Measurements from ENCODE around the gene KRTAP10-10.
"Not testable (repeated sequence)": the region's sequence is repeated elsewhere in the genome, so short reads cannot be mapped to it uniquely, and the experiment has no call there.

Gene KRTAP10-10, protein sequence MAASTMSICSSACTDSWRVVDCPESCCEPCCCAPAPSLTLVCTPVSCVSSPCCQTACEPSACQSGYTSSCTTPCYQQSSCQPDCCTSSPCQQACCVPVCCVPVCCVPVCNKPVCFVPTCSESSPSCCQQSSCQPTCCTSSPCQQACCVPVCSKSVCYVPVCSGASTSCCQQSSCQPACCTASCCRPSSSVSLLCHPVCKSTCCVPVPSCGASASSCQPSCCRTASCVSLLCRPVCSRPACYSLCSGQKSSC

DNA sequence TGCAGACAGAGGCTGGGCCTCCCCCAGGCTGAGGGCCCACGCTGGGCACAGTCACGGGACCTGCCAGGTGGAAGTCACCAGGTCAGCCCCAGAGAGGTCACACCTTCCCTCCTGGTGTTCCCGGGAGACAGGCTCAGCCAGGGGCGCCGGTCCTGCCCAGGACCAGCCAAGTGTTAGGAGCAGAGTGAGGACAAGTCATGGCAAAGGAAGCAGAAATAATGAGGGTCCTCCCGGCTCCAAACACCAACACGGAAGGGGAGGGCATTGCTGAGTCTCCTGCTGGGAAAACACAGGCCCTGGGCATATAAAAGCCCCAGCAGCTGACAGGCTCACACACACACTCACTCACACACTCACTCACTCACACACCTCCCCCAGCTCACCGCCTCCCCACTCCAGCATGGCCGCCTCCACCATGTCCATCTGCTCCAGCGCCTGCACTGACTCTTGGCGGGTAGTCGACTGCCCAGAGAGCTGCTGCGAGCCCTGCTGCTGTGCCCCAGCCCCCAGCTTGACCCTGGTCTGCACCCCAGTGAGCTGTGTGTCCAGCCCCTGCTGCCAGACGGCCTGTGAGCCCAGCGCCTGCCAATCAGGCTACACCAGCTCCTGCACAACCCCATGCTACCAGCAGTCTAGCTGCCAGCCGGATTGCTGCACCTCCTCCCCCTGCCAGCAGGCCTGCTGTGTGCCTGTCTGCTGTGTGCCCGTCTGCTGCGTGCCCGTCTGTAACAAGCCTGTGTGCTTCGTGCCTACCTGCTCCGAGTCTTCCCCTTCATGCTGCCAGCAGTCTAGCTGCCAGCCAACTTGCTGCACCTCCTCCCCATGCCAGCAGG lies at the start of gene KRTAP10-10:
TSS of gene KRTAP10-10 (plus strand) at position 339 of the 833 bp plus-strand sequence. CDS start at position 401, 62 bp downstream.
- DNase-seq, result no peak

DNA sequence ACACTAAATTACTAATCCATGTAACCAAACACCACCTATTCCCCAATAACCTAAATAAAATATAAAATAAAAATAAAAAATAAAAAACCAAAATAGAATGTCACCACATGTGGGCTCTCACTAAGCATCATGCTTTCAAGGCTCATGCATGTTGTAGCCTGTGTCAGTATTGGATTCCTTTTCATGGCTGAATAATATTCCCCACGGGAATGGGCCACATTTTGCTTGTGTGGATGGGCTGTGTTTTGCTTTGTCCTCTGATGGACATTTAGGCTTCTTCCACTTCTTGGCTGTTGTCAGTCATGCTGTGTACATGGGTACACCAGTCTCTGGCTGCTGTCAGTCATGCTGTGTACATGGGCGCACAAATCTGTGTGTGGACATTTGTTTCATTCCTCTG lies 48.1 kb upstream of the KRTAP10-10 start:
- no peak for DNase-seq

DNA sequence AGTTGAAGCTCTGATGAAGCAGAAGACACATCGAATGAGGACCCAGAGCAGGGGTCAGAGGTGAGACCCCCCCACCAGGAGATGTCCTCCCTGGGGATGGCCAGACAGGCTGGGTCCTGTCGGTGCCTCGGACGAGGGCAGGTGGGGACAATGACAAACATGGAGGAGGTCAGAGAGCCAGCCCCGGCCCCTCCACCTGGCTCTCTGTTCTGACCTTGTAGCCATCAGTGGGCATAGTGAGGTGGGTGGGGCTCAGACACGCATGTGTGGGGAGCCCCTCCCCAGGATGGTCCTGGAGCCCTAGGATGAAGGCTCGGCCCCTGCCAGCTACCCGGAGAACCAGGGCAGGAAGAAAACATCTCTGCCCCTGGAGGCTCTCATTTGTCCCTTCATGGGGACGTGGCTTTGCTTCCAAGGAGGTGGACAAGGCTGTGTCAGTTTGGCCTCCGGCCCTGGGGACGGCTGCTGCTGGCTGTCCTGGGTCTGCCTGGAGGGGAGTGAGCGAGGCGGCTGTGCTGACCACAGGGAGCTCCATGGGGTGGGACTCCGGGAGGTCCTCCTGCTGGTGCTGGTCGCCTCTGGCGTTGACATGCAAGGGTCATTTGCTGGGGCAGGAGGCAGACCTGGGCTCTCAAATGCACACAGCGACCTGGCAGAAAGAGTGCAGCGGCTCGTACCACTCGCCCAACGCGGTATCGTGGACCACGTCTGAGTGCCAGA lies 47.4 kb upstream of the KRTAP10-10 start:
- no peak for DNase-seq

DNA sequence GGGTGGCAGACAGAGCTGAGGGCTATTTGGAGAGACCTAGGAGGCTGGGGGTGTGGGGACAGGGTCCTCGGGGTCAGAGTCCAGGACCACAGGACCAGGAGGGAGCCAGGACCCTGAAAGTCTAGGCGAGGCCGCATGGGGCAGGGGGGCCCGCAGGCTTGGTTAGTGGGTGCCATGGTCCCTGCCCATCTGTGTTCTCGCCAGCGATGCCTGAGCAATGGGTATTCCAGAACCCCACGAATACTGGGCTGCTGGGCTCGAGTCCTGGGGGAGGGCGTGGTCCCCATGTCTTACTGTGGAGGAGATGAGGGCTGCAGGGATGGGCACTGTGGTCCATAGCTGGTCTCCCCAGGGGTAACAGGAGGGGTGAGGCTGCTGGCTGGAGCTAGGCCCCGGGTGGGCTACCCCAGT lies 46.8 kb upstream of the KRTAP10-10 start:
- no peak for DNase-seq

DNA sequence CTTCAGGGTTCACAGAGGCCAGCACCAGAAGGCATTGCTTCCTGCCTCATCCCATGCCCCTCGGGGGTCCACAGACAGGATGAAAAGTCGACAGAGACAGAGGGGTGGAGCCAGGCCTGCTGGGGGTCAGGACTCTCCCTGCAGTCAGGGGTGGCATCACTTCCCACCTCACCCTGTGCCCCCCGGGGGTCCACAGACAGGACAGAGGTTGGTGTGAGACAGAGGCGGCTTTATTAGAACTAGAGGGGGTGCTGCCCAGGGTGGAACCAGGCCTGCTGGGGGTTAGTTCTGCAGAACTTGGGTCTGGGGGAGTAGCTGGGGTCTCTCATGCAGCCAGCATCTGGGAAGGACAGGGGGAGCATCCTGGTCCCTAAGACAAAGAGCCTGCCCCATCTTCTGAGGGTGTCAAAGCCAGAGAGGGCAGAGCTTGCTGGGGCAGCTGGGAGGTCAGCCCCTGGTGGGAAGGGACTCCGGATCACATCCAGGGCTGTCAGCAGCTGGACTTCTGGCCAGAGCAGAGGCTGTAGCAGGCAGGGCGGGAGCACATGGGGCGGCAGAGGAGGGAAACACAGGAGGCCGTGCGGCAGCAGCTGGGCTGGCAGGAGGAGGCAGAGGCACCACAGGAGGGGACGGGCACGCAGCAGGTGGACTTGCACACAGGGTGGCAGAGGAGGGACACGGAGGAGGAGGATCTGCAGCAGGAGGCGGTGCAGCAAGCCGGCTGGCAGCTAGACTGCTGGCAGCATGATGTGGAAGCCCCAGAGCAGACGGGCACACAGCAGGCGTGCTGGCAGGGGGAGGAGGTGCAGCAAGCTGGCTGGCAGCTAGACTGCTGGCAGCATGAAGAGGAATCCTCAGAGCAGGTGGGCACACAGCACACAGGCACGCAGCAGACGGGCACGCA lies 46.0 kb upstream of the KRTAP10-10 start:
- DNase-seq, result not testable (repeated sequence)

DNA sequence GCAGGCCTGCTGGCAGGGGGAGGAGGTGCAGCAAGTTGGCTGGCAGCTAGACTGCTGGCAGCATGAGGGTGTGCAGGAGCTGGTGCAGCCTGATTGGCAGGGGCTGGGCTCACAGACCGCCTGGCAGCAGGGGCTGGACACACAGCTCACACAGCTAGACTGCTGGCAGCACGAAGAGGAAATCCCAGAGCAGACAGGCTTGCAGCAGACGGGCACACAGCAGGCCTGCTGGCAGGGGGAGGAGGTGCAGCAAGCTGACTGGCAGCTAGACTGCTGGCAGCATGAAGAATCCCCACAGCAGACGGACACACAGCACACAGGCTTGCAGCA lies 45.4 kb upstream of the KRTAP10-10 start:
- not testable (repeated sequence) for DNase-seq

DNA sequence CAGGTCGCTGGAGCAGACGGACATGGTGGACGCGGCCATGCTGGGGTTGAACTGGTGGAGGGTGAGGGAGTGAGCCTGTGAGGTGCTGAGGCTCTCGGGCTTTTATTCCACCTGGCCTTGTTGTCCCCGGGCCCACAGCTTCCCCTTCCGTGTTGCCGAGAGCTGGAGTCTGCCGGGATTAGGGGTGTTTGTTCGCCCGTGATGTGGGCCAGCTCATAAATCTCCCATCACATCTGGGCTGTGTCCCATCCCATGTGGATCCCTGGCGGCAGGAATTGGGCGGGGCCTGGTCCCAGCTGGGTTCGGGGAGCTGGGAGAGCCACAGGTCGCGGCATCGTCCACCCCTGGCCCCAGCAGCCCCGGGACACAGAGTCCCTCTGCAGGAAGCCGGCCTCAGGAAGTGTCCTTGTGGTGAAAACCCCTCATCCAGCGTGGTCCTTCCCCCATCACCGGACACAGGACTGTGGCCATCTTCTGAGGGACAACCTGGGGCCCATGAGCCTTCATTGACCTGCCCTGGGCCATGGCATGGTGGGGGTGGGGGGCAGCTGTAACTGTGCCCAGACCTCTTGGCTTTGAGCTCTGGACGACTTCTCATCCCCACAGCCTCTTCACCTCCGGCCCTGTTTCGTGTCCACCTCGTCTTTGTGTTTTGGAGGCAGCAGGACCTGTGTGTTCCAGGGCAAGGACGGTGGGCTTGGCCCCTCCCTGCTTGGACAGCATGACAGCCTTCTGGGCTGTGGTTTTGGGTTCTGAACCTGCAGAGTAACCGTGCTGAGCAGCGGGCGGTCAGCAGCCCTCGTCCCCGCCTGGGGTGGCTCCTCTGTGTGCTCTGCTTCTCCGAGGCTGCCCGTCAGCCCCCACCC lies 44.5 kb upstream of the KRTAP10-10 start, which contains the start of gene KRTAP10-6:
TSS of gene KRTAP10-6 (minus strand) at position 60 of the 866 bp plus-strand sequence. CDS start at position 39, 21 bp downstream.
- no peak for DNase-seq

GRCh38 chr21:44593598-44594405 lies 43.4 kb upstream of the KRTAP10-10 start:
- no peak for DNase-seq

DNA sequence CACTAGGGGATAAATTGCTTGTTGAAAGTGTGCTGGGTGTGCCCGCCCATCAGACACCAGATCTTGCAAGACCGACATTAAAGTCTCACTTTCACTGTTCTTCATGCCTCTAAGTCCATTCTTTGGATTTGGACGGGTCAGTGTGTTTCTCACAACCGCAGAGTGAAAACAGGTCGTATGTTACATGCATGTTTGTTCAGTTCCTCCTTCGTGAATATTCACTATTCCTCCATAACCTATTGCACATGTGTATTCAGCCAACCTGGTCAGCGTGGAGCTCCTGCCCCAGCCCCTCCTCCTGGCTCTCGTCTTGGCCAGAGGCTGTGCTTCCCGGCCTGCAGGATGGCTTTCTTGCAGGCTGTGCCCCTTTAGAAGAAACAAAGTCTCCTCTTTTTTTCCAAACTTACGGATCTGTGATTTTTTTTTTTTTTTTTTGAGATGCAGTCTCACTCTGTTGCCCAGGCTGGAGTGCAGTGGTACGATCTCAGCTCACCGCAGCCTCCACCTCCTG lies 42.7 kb upstream of the KRTAP10-10 start:
- DNase-seq, result no peak

- no peak for DNase-seq
Measured at GRCh38 chr21:44595524-44595923, 41.6 kb upstream of the KRTAP10-10 start.

- DNase-seq, result no peak
Measured at GRCh38 chr21:44596068-44596725, 41.0 kb upstream of the KRTAP10-10 start.

GRCh38 chr21:44598061-44598460 lies 39.1 kb upstream of the KRTAP10-10 start:
- DNase-seq, result no peak

DNA sequence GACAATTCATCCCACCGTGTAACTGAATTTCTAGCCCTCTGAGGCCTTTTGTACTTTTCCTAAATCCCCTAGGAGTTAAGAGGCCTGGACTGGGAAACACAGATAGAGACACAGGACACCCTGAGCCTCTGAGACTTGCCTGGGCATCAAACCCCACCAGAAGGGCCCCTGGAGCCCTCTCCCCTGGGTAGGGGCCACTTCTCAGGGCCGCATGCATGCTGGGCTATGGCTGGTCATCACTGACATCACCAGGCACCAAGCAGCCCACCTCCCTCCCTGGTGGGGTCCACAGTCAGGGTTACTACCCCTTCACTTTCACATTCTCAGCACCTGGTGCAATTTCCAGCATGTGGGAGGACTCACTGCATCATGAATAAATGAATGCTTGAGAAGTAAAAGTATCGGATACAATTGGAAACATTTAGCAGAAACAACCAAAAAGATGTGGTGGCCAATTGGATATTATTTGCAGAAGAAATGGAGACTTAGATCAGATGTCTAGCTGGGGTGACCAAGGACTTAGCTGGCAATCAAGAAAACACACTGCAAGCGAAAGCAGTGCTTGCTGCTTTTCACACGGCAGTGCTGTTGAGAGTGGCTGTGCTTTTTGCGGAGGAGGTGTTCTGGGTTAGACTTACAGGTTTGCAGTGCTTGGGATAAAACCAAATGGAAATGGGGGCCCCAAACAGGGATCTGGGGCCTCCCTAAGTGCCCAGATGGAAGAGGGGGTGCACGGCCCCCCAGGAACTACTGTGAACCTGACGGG lies 37.7 kb upstream of the KRTAP10-10 start:
- no peak for DNase-seq

DNA sequence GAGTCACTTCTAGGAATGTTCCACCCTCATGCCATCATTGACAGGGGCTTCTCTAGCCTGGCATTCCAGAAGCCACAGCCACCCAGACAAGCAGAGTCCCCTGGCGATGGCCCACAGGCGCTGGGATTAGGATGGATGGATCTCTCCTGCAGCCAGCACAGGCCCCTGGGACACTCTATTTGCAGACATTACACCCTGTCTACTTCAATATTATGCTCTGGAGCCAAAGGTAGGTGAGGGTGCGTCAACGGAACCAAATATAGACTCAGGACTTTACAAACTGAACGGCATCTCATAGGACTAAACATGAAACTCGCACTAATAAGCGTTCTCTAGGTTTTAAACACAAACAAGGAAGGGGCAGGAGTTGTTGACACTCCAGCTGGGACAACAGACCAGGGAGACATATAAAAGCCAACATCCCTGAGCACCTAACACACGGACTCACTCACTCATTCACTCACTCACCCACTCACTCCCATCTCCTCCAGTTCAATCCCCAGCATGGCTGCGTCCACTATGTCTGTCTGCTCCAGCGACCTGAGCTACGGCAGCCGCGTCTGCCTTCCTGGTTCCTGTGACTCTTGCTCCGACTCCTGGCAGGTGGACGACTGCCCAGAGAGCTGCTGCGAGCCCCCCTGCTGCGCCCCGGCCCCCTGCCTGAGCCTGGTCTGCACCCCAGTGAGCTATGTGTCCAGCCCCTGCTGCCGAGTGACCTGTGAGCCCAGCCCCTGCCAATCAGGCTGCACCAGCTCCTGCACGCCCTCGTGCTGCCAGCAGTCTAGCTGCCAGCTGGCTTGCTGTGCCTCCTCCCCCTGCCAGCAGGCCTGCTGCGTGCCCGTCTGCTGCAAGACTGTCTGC lies 36.8 kb upstream of the KRTAP10-10 start, which contains the start of gene KRTAP10-7:
TSS of gene KRTAP10-7 (plus strand) at position 480 of the 861 bp plus-strand sequence. CDS start at position 505, 25 bp downstream.
- not testable (repeated sequence) for DNase-seq

GRCh38 chr21:44601091-44601490 lies 36.1 kb upstream of the KRTAP10-10 start:
- not testable (repeated sequence) for DNase-seq

DNA sequence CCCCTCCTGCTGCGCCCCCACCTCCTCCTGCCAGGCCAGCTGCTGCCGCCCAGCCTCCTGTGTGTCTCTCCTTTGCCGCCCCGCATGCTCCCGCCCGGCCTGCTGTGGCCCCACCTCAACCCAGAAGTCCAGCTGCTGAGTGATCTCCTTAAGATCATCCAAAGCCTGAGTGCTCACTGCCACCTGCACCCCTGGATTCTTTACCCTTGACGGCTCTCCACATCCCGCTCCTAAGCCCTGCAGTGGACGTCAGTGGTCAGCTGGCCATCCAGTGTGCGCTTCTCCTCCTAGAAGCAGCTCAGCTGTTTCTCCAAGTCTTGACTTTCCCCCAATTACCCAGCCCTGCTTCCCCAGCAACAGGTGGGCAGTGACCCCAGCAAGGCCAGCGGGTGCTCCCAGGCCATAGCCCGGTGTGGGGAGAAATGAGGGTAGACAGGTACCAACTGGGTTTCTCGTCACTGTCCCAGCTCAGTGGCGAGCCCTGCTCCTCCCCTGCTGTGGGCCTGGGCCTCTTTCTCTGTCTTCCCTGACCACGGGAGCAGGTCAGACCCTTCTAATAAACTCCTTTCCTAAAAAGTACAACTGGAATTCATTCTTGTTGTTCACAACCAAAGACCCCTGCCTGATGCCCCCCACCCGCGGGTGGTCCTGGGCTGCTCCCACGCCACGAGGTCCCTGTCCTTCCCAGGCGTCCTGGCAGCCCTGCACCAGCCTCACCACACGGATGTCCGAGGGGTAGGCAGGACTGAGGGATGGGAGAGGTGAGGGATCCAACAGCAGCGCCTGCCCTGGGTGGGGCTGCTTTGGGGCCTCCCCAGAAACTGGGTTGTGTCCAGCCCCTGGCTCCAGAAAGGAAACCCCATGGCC lies 35.3 kb upstream of the KRTAP10-10 start:
- DNase-seq, result no peak

DNA sequence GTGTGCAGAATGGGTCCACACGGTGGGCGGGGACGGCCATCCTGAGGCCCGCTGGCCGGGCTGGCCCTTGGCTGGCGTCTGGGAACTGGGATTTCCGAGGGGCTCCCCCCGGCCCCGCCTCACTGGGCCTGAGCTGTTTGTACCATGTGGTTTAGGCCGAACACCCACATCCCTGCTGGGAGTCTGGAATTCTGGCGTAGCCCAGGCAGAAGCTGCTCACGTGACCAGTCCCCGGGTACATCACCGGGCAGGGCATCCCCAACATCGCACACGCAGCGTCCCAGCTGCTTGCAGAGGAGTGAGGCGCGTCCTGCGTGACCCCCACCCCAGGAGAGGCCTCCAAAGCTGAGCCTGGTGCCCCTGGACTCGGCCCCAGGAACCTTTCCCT lies 34.7 kb upstream of the KRTAP10-10 start:
- DNase-seq, result no peak
